SK-N-SH treated with all-trans-retinoic acid at 6 μM for 48 hours (cell line): ENCODE results near the gene RCOR1.

Experiments
- ATAC-seq: fragments of 200-7000 bp; cut with Tn5 transposase; 3 replicates; pipeline ENCODE4 v1.9.1; 2020; ENCODE audit warnings: mild to moderate bottlenecking, moderate library complexity
- ARNTL ChIP-seq: fragments of 450-650 bp; formaldehyde crosslinking; IDR thresholded peaks from 2 replicates; pipeline ENCODE4 v1.5.0; 2020; ENCODE audit warnings: low read depth, mild to moderate bottlenecking, moderate library complexity, borderline replicate concordance
- BACH2 ChIP-seq: fragments of 250-450 bp; sonication (Bioruptor Pico); IDR thresholded peaks from 2 replicates; pipeline ENCODE4 v1.9.0; 2021; ENCODE audit warnings: mild to moderate bottlenecking, borderline replicate concordance
- CREB5 ChIP-seq: fragments of 250-450 bp; sonication (Bioruptor Pico); IDR thresholded peaks from 2 replicates; pipeline ENCODE4 v1.5.1; 2020; ENCODE audit warnings: low read depth, mild to moderate bottlenecking, moderate library complexity
- CSDC2 ChIP-seq: fragments of 250-450 bp; sonication (Bioruptor Pico); IDR thresholded peaks from 2 replicates; pipeline ENCODE4 v1.5.0; 2020; ENCODE audit warnings: mild to moderate bottlenecking, moderate library complexity
- CSRNP3 ChIP-seq: fragments of 250-450 bp; sonication (Bioruptor Pico); IDR thresholded peaks from 2 replicates; pipeline ENCODE4 v1.5.1; 2021; ENCODE audit warnings: mild to moderate bottlenecking, moderate library complexity
- ESRRG ChIP-seq: fragments of 250-450 bp; sonication (Bioruptor Pico); IDR thresholded peaks from 2 replicates; pipeline ENCODE4 v1.6.1; 2021; ENCODE audit warnings: mild to moderate bottlenecking
- GLIS3 ChIP-seq: fragments of 250-450 bp; sonication (Bioruptor Pico); IDR thresholded peaks from 2 replicates; pipeline ENCODE4 v1.5.0; 2020; ENCODE audit warnings: mild to moderate bottlenecking, moderate library complexity
- ISL1 ChIP-seq: fragments of 250-450 bp; sonication (Bioruptor Pico); IDR thresholded peaks from 2 replicates; pipeline ENCODE4 v2.1.2; 2022; ENCODE audit warnings: mild to moderate bottlenecking, moderate library complexity
- OSR1 ChIP-seq: fragments of 250-450 bp; sonication (Bioruptor Pico); IDR thresholded peaks from 2 replicates; pipeline ENCODE4 v1.8.0; 2022; ENCODE audit warnings: moderate library complexity, mild to moderate bottlenecking, inconsistent platforms
- PATZ1 ChIP-seq: fragments of 250-450 bp; sonication (Bioruptor Pico); IDR thresholded peaks from 2 replicates; pipeline ENCODE4 v1.8.0; 2020; ENCODE audit warnings: mild to moderate bottlenecking, moderate library complexity, borderline replicate concordance
- POU6F1 ChIP-seq: fragments of 250-450 bp; sonication (Bioruptor Pico); IDR thresholded peaks from 2 replicates; pipeline ENCODE4 v1.8.0; 2021; ENCODE audit warnings: low read depth, mild to moderate bottlenecking, moderate library complexity, borderline replicate concordance
- PPARA ChIP-seq: fragments of 250-450 bp; sonication (Bioruptor Pico); IDR thresholded peaks from 2 replicates; pipeline ENCODE4 v1.5.0; 2020; ENCODE audit warnings: mild to moderate bottlenecking, borderline replicate concordance
- SNAI2 ChIP-seq: fragments of 250-450 bp; sonication (Bioruptor Pico); IDR thresholded peaks from 2 replicates; pipeline ENCODE4 v1.5.0; 2020; ENCODE audit warnings: mild to moderate bottlenecking, moderate library complexity
- TOX ChIP-seq: fragments of 250-450 bp; sonication (Bioruptor Pico); IDR thresholded peaks from 2 replicates; pipeline ENCODE4 v1.8.0; 2021; ENCODE audit warnings: mild to moderate bottlenecking, moderate library complexity, borderline replicate concordance
- TSHZ2 ChIP-seq: fragments of 250-450 bp; sonication (Bioruptor Pico); IDR thresholded peaks from 2 replicates; pipeline ENCODE4 v1.5.0; 2020; ENCODE audit warnings: mild to moderate bottlenecking, moderate library complexity
- ZC3H10 ChIP-seq: fragments of 250-450 bp; sonication (Bioruptor Pico); IDR thresholded peaks from 2 replicates; pipeline ENCODE4 v1.5.1; 2021; ENCODE audit warnings: mild to moderate bottlenecking, moderate library complexity
- ZFP3 ChIP-seq: fragments of 250-450 bp; sonication (Bioruptor Pico); IDR thresholded peaks from 2 replicates; pipeline ENCODE4 v1.5.0; 2020; ENCODE audit warnings: mild to moderate bottlenecking, moderate library complexity
- ZFP30 ChIP-seq: fragments of 450-650 bp; formaldehyde crosslinking; IDR thresholded peaks from 2 replicates; pipeline ENCODE4 v1.5.0; 2022; ENCODE audit warnings: mild to moderate bottlenecking, moderate library complexity
- ZNF565 ChIP-seq: fragments of 450-650 bp; formaldehyde crosslinking; conservative IDR thresholded peaks from 2 replicates; pipeline ENCODE4 v1.5.0; 2020; ENCODE audit warnings: low read depth, mild to moderate bottlenecking, moderate library complexity
- ZNF70 ChIP-seq: fragments of 450-650 bp; formaldehyde crosslinking; IDR thresholded peaks from 2 replicates; pipeline ENCODE4 v1.5.0; 2020; ENCODE audit warnings: mild to moderate bottlenecking, moderate library complexity
- ZNF8 ChIP-seq: fragments of 450-650 bp; formaldehyde crosslinking; IDR thresholded peaks from 2 replicates; pipeline ENCODE4 v1.5.0; 2020; ENCODE audit warnings: mild to moderate bottlenecking, moderate library complexity

Gene RCOR1

GRCh38 chr14:102593061-102593824 is 794 bp downstream of the RCOR1 start:
- TF ChIP-seq ZNF565 (CRISPR knock-in tag) (no peak), SNAI2 (CRISPR knock-in tag) (no peak), TSHZ2 (CRISPR knock-in tag) (no peak), CSRNP3 (CRISPR knock-in tag) (no peak), PPARA (CRISPR knock-in tag) (no peak), BACH2 (no peak), ZFP3 (CRISPR knock-in tag) (no peak), ZFP30 (CRISPR knock-in tag) (no peak), CSDC2 (no peak), ARNTL (CRISPR knock-in tag) (no peak), PATZ1 (CRISPR knock-in tag) (no peak), ISL1 (CRISPR knock-in tag) (no peak), ZC3H10 (CRISPR knock-in tag) (no peak)
- ATAC-seq, result peak; percentile 29

- TF ChIP-seq CSRNP3 (CRISPR knock-in tag) (no peak), ARNTL (CRISPR knock-in tag) (no peak), TSHZ2 (CRISPR knock-in tag) (no peak), BACH2 (no peak), ZNF70 (CRISPR knock-in tag) (no peak), CREB5 (CRISPR knock-in tag) (no peak), CSDC2 (no peak), PATZ1 (CRISPR knock-in tag) (no peak), GLIS3 (CRISPR knock-in tag) (no peak), OSR1 (CRISPR knock-in tag) (no peak), PPARA (CRISPR knock-in tag) (no peak), TOX (CRISPR knock-in tag) (no peak), ZFP3 (CRISPR knock-in tag) (no peak), ZNF8 (no peak), POU6F1 (CRISPR knock-in tag) (no peak), SNAI2 (CRISPR knock-in tag) (no peak), ZC3H10 (CRISPR knock-in tag) (no peak), ISL1 (CRISPR knock-in tag) (no peak), ESRRG (no peak)
- ATAC-seq, result no peak
Measured at GRCh38 chr14:102593825-102594137, 1.3 kb downstream of the RCOR1 start.
